Measurements from ENCODE around the gene TIGD3.

TIGD3 gene

GRCh38 chr11:65373839-65374580 is 19.5 kb downstream of the TIGD3 start:
- DNase-seq, result no peak

GRCh38 chr11:65375012-65375411 is 20.5 kb downstream of the TIGD3 start:
- DNase-seq, result no peak

GRCh38 chr11:65376138-65376713 is 21.7 kb downstream of the TIGD3 start:
- DNase-seq, result no peak

- no peak for DNase-seq
These were observed 22.5 kb downstream of the TIGD3 start for GRCh38 chr11:65377036-65377435.

- DNase-seq, result no peak
These were observed 23.2 kb downstream of the TIGD3 start for GRCh38 chr11:65377777-65378176.

- DNase-seq, result no peak
These were observed 23.8 kb downstream of the TIGD3 start for GRCh38 chr11:65378208-65378927.

GRCh38 chr11:65378928-65379638 is 24.5 kb downstream of the TIGD3 start:
- DNase-seq, result no peak

GRCh38 chr11:65379698-65380459 is 25.3 kb downstream of the TIGD3 start:
- no peak for DNase-seq

- DNase-seq, result no peak
These were observed 26.0 kb downstream of the TIGD3 start for GRCh38 chr11:65380460-65381119.

- DNase-seq, result no peak
These were observed 27.1 kb downstream of the TIGD3 start for GRCh38 chr11:65381716-65382032.

- peak; percentile 89 for DNase-seq
These were observed 27.7 kb downstream of the TIGD3 start, which contains the start of gene SLC25A45 for GRCh38 chr11:65382033-65382803. TSS of gene SLC25A45 (minus strand) at chr11:65382646. CDS start at chr11:65381951, 695 bp downstream.

- DNase-seq, result peak; percentile 94
These were observed 28.3 kb downstream of the TIGD3 start for GRCh38 chr11:65382804-65383368.

GRCh38 chr11:65383778-65384177 is 29.2 kb downstream of the TIGD3 start:
- DNase-seq, result no peak

- no peak for DNase-seq
These were observed 29.8 kb downstream of the TIGD3 start for GRCh38 chr11:65384301-65384889.

GRCh38 chr11:65386307-65387140 is 32.0 kb downstream of the TIGD3 start, which contains the start of gene FRMD8:
TSS of gene FRMD8 (plus strand) at chr11:65386637. CDS start at chr11:65387037, 400 bp downstream.
- DNase-seq, result peak; percentile 61

GRCh38 chr11:65388731-65389130 is 34.2 kb downstream of the TIGD3 start:
- DNase-seq, result no peak

GRCh38 chr11:65389294-65389980 is 34.9 kb downstream of the TIGD3 start:
- DNase-seq, result no peak

GRCh38 chr11:65390099-65390941 is 35.8 kb downstream of the TIGD3 start:
- DNase-seq, result no peak
